H9 (cell line): ENCODE measurements around the gene TTC23L. TPM values are rescaled to one million over a fixed set of nuclear protein-coding genes. Genes with fewer than 3 reads are reported as not detected.

Experiments used
- DNase-seq: peaks from one replicate; pipeline ENCODE4 v3.0.0-alpha.2; 2017
- H2AFZ ChIP-seq: one replicate; pipeline ENCODE4 v1.6.1; 2013; ENCODE audit warnings: mild to moderate bottlenecking, low read length, control low read depth, moderate library complexity
- H2AK5ac ChIP-seq: 2 replicates; pipeline ENCODE4 v1.6.1; 2013; ENCODE audit warnings: low read length, control low read depth, mixed read lengths; ENCODE audit not compliant: insufficient read length
- H2BK120ac ChIP-seq: one replicate; pipeline ENCODE4 v1.6.1; 2013; ENCODE audit warnings: low read depth, mild to moderate bottlenecking, low read length, control low read depth, inconsistent platforms; ENCODE audit not compliant: poor library complexity, severe bottlenecking
- H2BK12ac ChIP-seq: 2 replicates; pipeline ENCODE4 v1.6.1; 2013; ENCODE audit warnings: low read length, control low read depth, mixed read lengths, low read depth; ENCODE audit not compliant: insufficient read length
- H2BK15ac ChIP-seq: 2 replicates; pipeline ENCODE4 v1.6.1; 2013; ENCODE audit warnings: low read depth, low read length, control low read depth
- H2BK20ac ChIP-seq: one replicate; pipeline ENCODE4 v1.6.1; 2013; ENCODE audit warnings: low read depth, mild to moderate bottlenecking, low read length, control low read depth, inconsistent platforms; ENCODE audit not compliant: poor library complexity, severe bottlenecking
- H2BK5ac ChIP-seq: 2 replicates; pipeline ENCODE4 v1.6.1; 2013; ENCODE audit warnings: low read length, control low read depth, mixed read lengths; ENCODE audit not compliant: insufficient read length
- H3K14ac ChIP-seq: 2 replicates; pipeline ENCODE4 v1.6.1; 2013; ENCODE audit warnings: low read length, control low read depth; ENCODE audit not compliant: insufficient read depth
- H3K18ac ChIP-seq: 2 replicates; pipeline ENCODE4 v1.6.1; 2013; ENCODE audit warnings: low read depth, mild to moderate bottlenecking, mixed read lengths, low read length, control low read depth; ENCODE audit not compliant: insufficient read length
- H3K23ac ChIP-seq: 2 replicates; pipeline ENCODE4 v1.6.1; 2013; ENCODE audit warnings: low read length, control low read depth, mixed read lengths, low read depth; ENCODE audit not compliant: insufficient read length
- H3K23me2 ChIP-seq: 2 replicates; pipeline ENCODE4 v1.6.1; 2013; ENCODE audit warnings: low read depth, mild to moderate bottlenecking, mixed read lengths, low read length, control low read depth; ENCODE audit not compliant: insufficient read length, poor library complexity, severe bottlenecking
- H3K27ac ChIP-seq: 2 replicates; pipeline ENCODE4 v1.5.1; 2013; ENCODE audit warnings: low read length, control low read depth, mixed read lengths, low read depth; ENCODE audit not compliant: insufficient read length
- H3K27me3 ChIP-seq: 2 replicates; pipeline ENCODE4 v1.6.1; 2013; ENCODE audit warnings: low read length, control low read depth, inconsistent platforms; ENCODE audit not compliant: insufficient read depth
- H3K4ac ChIP-seq: 2 replicates; pipeline ENCODE4 v1.6.1; 2013; ENCODE audit warnings: low read depth, mild to moderate bottlenecking, control low read depth, inconsistent platforms, low read length, moderate library complexity
- H3K4me1 ChIP-seq: 2 replicates; pipeline ENCODE4 v1.6.1; 2013; ENCODE audit warnings: low read length, control low read depth, inconsistent platforms; ENCODE audit not compliant: insufficient read depth
- H3K4me2 ChIP-seq: 2 replicates; pipeline ENCODE4 v1.6.1; 2013; ENCODE audit warnings: low read length, control low read depth, mixed read lengths; ENCODE audit not compliant: insufficient read length, insufficient read depth
- H3K56ac ChIP-seq: 2 replicates; pipeline ENCODE4 v1.6.1; 2013; ENCODE audit warnings: low read depth, mild to moderate bottlenecking, mixed read lengths, low read length, control low read depth; ENCODE audit not compliant: insufficient read length
- H3K79me1 ChIP-seq: 2 replicates; pipeline ENCODE4 v1.6.1; 2013; ENCODE audit warnings: low read depth, mild to moderate bottlenecking, moderate library complexity, low read length, control low read depth, inconsistent platforms; ENCODE audit not compliant: insufficient read depth, poor library complexity, severe bottlenecking
- H3K79me2 ChIP-seq: 2 replicates; pipeline ENCODE4 v1.6.1; 2013; ENCODE audit warnings: low read length, control low read depth, inconsistent platforms; ENCODE audit not compliant: insufficient read depth
- H3K9ac ChIP-seq: 2 replicates; pipeline ENCODE4 v1.6.1; 2013; ENCODE audit warnings: low read length, control low read depth, mixed read lengths; ENCODE audit not compliant: insufficient read length; ENCODE audit errors: extremely low read depth
- H3K9me3 ChIP-seq: one replicate; pipeline ENCODE4 v1.6.1; 2013; ENCODE audit warnings: low read depth, low read length, inconsistent platforms; ENCODE audit not compliant: control insufficient read depth
- H3T11ph ChIP-seq: one replicate; pipeline ENCODE4 v1.6.1; 2013; ENCODE audit warnings: mild to moderate bottlenecking, low read length, control low read depth, inconsistent platforms
- H4K20me1 ChIP-seq: one replicate; pipeline ENCODE4 v1.6.1; 2013; ENCODE audit not compliant: control insufficient read depth, insufficient read length, insufficient read depth
- H4K5ac ChIP-seq: 2 replicates; pipeline ENCODE4 v1.6.1; 2013; ENCODE audit warnings: low read depth, mild to moderate bottlenecking, mixed read lengths, low read length, control low read depth; ENCODE audit not compliant: insufficient read length
- H4K8ac ChIP-seq: replicated peaks from 2 replicates; pipeline ENCODE4 v1.6.1; 2013; ENCODE audit warnings: low read length, control low read depth, mixed read lengths, low read depth; ENCODE audit not compliant: insufficient read length
- H4K91ac ChIP-seq: 2 replicates; pipeline ENCODE4 v1.6.1; 2013; ENCODE audit warnings: low read depth, mild to moderate bottlenecking, moderate library complexity, mixed read lengths, low read length, control low read depth; ENCODE audit not compliant: insufficient read length
- H3K27ac Mint-ChIP-seq, 3 experiments: 2 replicates in 2 of 3; 3 replicates in 1 of 3; pipeline ENCODE4 v1.8.0; 2020 to 2021; ENCODE audit warnings: mixed read lengths in 3 of 3, mild to moderate bottlenecking in 1 of 3, moderate library complexity in 1 of 3
- H3K27me3 Mint-ChIP-seq: 2 replicates; pipeline ENCODE4 v1.8.0; 2021; ENCODE audit warnings: low read depth, mild to moderate bottlenecking, moderate library complexity, mixed read lengths
- H3K36me3 Mint-ChIP-seq, 3 experiments: 2 replicates in 2 of 3; 3 replicates in 1 of 3; pipeline ENCODE4 v1.8.0; 2020 to 2021; ENCODE audit warnings: low read depth in 3 of 3, mixed read lengths in 3 of 3; ENCODE audit not compliant: insufficient read depth in 1 of 3
- H3K4me1 Mint-ChIP-seq, 2 experiments: 2 replicates each; pipeline ENCODE4 v1.8.0; 2020; ENCODE audit warnings: mixed read lengths in 2 of 2
- H3K4me3 Mint-ChIP-seq, 2 experiments: 2 replicates in 1 of 2; 3 replicates in 1 of 2; pipeline ENCODE4 v1.8.0; 2020 to 2021; ENCODE audit warnings: mild to moderate bottlenecking in 2 of 2, mixed read lengths in 2 of 2, moderate library complexity in 1 of 2
- H3K9me3 Mint-ChIP-seq, 2 experiments: 2 replicates in 1 of 2; 3 replicates in 1 of 2; pipeline ENCODE4 v1.8.0; 2020; ENCODE audit warnings: mild to moderate bottlenecking in 2 of 2, mixed read lengths in 2 of 2, moderate library complexity in 1 of 2
- CTCF ChIP-seq: fragments of 200-600 bp; sonication (generic); conservative IDR thresholded peaks from 3 replicates; pipeline ENCODE4 v1.8.0; 2021; ENCODE audit warnings: antibody characterized with exemption, mild to moderate bottlenecking
- WGBS: extraction: QIAGEN DNeasy Blood & Tissue Kit; methylation state at CpG from one replicate; pipeline ENCODE4 v1.1.7; 2013; ENCODE audit warnings: missing lambda C conversion rate, low lambda C conversion rate, mixed read lengths; ENCODE audit not compliant: insufficient read length; ENCODE audit errors: extremely low coverage; 5-methylcytosine and 5-hydroxymethylcytosine counted together
- total RNA-seq: library from RNA; stranded (reverse); gene quantifications from 2 replicates; pipeline ENCODE4 v1.2.1, GENCODE V29; 2021

The TTC23L gene
- total RNA-seq, 1 experiment from 2014 or later: 0.96 TPM

- H2AK5ac ChIP-seq: no peak overlapping the region
- no peak for TF ChIP-seq CTCF
- H4K91ac ChIP-seq: no peak overlapping the region
- H3K23ac ChIP-seq: no peak overlapping the region
- H3K23me2 ChIP-seq: no peaks in the 10 kb centered on the region
- H3K27ac ChIP-seq: no peak overlapping the region
- no peak overlapping the region for H3K9ac ChIP-seq
- no peaks in the 10 kb centered on the region for H4K20me1 ChIP-seq
- Mint-ChIP-seq H3K27ac (no peak overlapping the region), H3K9me3 (peaks cover 3 to 4% of the 10 kb centered on the region in 2 experiments; a peak in 3 of 5 replicates), H3K4me1 (peaks cover 7 to 9% of the 10 kb centered on the region in 2 experiments), H3K36me3 (peaks cover 4 to 16% (median 5%) of the 10 kb centered on the region in 3 experiments; a peak in 6 of 7 replicates), H3K4me3 (no peak overlapping the region), H3K27me3 (no peaks in the 10 kb centered on the region; the same call in 1 of the 2 replicates)
- no peak overlapping the region for H3K4ac ChIP-seq
- no peak overlapping the region for H4K8ac ChIP-seq
- H3K4me1 ChIP-seq: no peaks in the 10 kb centered on the region; the same call in 1 of the 2 replicates
- no peaks in the 10 kb centered on the region for H3K27me3 ChIP-seq
- DNase-seq: no peak
- no peak overlapping the region for H3K18ac ChIP-seq
- no peak overlapping the region for H3K56ac ChIP-seq
- no peak overlapping the region for H2BK5ac ChIP-seq
- H2BK15ac ChIP-seq: no peak overlapping the region
- no peak overlapping the region for H3T11ph ChIP-seq
- H3K79me2 ChIP-seq: no peaks in the 10 kb centered on the region
- WGBS: no CpG with 5 or more reads among the region's 4 CpGs
- H3K9me3 ChIP-seq: no peaks in the 10 kb centered on the region
- no peak overlapping the region for H2BK20ac ChIP-seq
- no peak overlapping the region for H3K4me2 ChIP-seq
- no peak overlapping the region for H2BK12ac ChIP-seq
- H2AFZ ChIP-seq: no peak overlapping the region
- no peak overlapping the region for H2BK120ac ChIP-seq
- no peaks in the 10 kb centered on the region for H3K79me1 ChIP-seq
- H3K14ac ChIP-seq: no peak overlapping the region
- H4K5ac ChIP-seq: no peak overlapping the region
Measured at GRCh38 chr5:34844999-34845398, 6.0 kb downstream of the TTC23L start.
